WTC11 (cell line): ENCODE data around the gene MOB1B.

Source experiments
- ATF1 ChIP-seq: sonication (generic); formaldehyde crosslinking; IDR thresholded peaks from 2 replicates; pipeline ENCODE4 v1.8.1; 2023; ENCODE audit warnings: mild to moderate bottlenecking, moderate library complexity, missing genetic modification reagents
- CTCF ChIP-seq: fragments of 200-600 bp; IDR thresholded peaks from 2 replicates; pipeline ENCODE4 v1.8.0; 2022; ENCODE audit warnings: antibody characterized with exemption
- KAT7 ChIP-seq: sonication (generic); formaldehyde crosslinking; IDR thresholded peaks from 2 replicates; pipeline ENCODE4 v1.8.1; 2023; ENCODE audit warnings: missing genetic modification reagents, mild to moderate bottlenecking, borderline replicate concordance
- ZNF232 ChIP-seq: sonication (generic); formaldehyde crosslinking; IDR thresholded peaks from 2 replicates; pipeline ENCODE4 v1.8.0; 2022; ENCODE audit warnings: mild to moderate bottlenecking, missing genetic modification reagents

- no peak for TF ChIP-seq CTCF
- no peak for TF ChIP-seq ATF1 (CRISPR knock-in tag)
- no peak for TF ChIP-seq ZNF232 (CRISPR knock-in tag)
- no peak for TF ChIP-seq KAT7 (CRISPR knock-in tag)
Observed at GRCh38 chr4:70943114-70943513, 40.9 kb downstream of the MOB1B start.
